Measurements from ENCODE around the gene MAP3K14.

Gene MAP3K14

DNA sequence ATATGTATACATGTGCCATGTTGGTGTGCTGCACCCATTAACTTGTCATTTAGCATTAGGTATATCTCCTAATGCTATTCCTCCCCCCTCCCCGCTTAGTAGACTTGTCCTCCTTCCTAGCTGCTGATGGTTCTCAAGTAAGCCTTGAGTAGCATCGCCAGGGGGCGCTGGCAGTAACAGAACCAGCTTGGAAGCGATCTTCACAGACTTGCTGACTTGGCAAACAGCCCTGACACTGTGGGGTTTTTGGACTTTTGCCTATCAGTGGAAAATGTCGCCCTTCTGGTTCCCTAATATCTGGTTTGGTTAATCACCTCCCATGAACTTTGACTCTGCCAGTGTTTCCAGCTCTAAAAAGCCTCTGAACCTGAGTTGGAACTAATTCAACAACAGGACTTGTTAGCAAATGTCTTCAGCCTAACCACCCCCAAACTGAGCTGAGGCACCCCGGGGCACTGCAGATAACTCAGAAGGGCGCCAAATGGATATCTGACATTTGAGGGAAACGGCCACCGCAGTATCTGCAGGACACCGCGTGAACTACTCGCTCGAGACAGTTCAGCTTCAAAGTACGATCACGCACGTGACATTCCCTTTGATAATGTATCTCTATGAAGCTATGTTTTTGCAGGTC is 39.5 kb downstream of the MAP3K14 start:
- peak; percentile 91 for DNase-seq

- DNase-seq, result no peak
Observed at GRCh38 chr17:45276031-45276430, 40.8 kb downstream of the MAP3K14 start.

- DNase-seq, result no peak
Observed at GRCh38 chr17:45274033-45274432, 42.8 kb downstream of the MAP3K14 start.

DNA sequence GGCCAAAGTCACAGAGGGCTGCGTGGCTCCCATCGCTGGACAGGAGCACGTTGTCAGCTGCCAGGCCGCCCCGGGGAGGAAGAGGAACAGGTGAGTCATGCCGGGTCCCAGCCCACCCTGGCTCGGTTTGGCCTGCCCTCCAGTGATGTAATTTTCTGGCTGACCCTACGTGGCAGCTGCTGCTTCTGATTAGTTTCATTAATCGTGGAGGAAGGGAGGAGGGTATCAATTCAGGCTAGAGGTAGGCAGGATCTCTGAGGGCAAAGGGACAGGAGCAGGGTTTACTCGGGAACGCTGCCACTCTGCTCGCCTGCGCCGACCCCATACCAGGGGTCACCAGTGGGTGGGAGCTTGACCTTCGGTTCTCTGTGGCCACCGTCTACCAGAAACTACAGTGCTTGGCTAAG is 43.3 kb downstream of the MAP3K14 start:
- no peak for DNase-seq

DNA sequence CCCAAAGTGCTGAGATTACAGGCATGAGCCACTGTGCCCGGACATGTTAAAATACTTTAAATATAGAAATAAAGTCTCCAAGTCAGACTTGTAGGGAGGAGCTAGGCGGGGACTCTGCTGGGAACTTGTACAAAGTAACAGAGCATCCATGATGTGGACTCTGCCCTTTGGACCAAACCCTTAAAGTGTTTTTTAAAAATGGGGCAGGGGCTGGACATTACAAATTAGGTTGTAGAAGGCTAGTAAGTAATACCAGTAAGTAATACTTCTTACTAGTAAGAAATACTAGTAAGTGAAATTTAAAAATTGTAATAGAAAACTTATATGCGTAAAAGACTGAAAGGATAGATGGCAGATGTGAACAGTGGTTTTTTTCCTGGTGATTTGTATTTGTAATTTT is 45.2 kb downstream of the MAP3K14 start:
- no peak for DNase-seq

GRCh38 chr17:45270828-45271418 is 45.9 kb downstream of the MAP3K14 start:
- peak; percentile 52 for DNase-seq

DNA sequence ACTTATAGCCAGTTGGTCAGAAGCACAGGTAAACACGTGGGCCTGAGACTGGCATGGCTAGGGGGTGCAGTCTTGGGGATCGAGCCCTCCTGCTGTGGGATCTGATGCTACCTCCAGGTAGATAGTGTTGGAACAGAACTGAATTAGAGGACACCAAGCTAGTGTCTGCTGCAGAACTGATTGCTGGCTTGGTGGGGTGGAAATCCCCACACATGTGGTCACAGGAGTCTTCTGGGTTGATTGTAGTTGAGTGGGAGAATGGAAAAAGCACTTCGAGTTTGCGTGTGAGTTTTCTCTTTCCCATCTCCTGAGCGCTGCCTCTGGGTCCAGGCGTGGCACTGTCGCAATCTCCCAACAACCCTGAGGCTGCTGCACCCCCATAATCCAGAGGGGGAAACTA is 46.9 kb downstream of the MAP3K14 start:
- DNase-seq, result no peak

- no peak for DNase-seq
Observed at GRCh38 chr17:45267436-45268055, 49.3 kb downstream of the MAP3K14 start.

DNA sequence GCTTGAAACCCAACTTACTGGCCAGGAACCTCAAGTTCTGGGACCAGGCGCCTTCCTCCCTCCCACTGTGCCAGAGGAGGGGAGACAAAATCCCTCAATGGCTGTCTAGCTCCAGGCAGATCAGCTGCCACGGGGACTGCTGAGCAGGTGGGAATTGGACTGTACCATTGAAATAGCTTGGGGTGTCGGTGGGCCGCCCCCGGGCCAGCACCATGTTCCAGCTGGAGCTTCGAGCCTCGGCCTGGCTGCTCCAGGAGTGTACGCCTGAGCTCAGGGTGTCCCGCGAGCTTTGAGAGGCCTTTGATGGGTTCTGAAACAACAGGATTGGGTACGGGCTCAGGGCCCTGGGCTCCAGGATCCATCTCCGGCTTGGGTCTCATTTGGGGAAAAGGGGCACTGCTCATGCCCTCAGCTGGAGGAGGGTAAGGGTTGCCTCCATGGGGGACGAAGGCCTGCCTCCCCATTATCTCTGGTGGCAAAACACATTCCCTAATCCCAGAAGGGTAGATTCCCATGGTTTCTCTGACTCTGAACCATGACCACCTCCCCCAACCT is 50.4 kb downstream of the MAP3K14 start:
- DNase-seq, result no peak

DNA sequence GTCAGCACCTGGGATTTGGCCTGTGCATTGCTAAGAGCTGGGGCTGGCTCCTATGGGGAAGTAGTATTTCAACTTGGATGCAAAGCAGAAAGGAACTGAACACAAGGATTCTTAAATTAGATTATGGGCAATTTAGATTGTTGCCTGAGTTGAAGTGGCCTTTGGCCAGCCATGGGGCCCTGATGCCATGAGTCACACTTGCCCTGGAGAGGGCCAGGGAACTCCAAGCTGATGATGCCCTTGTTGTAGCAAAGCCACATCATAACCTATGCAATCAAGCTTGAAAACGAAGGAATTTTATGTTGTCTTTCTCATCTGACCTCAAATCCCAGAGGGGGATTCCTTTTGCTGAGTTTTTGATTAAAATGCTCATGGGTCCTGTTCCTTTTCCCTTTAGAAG is 51.0 kb downstream of the MAP3K14 start:
- DNase-seq, result no peak

- no peak for DNase-seq
Observed at GRCh38 chr17:45264988-45265387, 51.8 kb downstream of the MAP3K14 start.

GRCh38 chr17:45264430-45264829 is 52.4 kb downstream of the MAP3K14 start:
- no peak for DNase-seq

GRCh38 chr17:45263477-45263860 is 53.4 kb downstream of the MAP3K14 start:
- DNase-seq, result no peak

GRCh38 chr17:45262516-45263476 is 54.0 kb downstream of the MAP3K14 start:
- no peak for DNase-seq

DNA sequence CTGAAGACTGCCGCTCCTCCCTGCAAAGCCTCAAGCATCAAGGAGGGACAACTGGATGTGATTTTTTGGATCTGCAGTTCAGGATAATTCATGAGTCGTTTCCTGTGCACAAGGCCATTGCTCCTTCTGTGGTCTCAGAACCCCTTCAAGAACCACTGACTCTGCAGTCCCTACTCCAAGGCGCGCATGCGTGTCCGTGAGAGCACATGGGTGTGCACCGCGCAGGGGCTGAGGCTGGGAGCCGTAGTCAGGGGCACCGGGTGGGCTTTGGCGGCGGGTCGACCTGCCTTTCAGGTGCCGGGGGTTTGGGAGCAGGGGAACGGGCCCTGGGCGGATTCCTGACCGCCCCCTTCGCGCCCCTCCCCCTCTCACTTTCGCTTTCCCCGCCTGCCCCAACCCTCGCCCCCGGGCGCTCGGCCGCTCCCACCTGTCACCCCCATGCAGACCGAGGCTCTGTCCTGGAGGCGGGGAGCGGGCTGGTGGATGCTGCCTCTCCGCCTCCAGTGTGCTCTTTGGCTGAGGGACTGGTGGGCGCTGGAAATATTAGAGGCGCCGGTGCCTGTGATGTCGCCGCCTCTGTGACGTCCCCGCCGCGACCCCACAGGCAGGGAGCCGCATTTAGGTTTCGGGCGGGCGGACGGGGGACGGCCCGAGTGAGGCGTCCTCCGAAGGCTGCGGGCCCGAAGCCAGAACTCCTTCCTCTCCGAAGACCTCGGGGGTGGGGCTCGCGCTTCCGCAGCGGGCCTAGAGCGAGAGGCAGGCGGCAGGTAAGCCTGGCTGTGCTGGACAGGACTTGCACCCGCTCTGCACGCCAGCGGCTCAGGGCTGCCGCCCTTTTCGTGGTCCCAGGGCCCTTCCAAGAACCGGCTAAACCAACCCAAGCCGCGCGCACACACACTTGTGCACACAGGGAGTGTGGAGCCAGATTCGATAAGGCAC is 55.0 kb downstream of the MAP3K14 start, which contains the start of gene SPATA32:
Gene SPATA32 (minus strand): TSS at position 518 of the 939 bp plus-strand sequence. CDS start 78 bp downstream, at position 440.
- peak; percentile 72 for DNase-seq

DNA sequence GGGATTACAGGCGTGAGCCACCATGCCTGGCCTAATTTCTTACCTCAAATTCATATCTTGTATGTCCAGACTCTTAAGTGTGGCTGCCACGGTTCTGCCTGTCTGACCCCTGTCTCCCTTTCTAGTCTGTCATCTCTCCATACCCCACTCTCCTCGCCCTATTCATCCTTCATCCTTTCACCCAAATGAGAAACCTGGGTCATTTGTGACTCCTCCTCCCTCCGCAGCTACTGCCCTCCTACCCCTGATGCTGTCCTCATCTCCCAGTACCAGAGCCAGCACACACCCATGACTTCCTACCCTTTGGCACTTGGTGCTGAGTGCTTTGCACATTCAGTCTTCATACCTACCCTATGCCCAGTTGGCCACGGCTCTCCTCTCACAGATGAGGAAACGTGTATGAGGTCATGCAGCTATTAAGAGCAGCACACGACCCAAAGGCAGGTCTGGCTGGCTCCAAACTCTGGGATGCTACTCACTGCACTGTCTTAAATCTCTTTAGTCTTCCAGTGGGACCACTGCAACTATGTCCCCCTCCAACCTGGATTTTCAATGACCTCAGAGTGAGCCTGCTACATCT is 56.5 kb downstream of the MAP3K14 start:
- no peak for DNase-seq

- no peak for DNase-seq
Observed at GRCh38 chr17:45258981-45259380, 57.8 kb downstream of the MAP3K14 start.

- DNase-seq, result no peak
Observed at GRCh38 chr17:45257115-45257514, 59.7 kb downstream of the MAP3K14 start.

DNA sequence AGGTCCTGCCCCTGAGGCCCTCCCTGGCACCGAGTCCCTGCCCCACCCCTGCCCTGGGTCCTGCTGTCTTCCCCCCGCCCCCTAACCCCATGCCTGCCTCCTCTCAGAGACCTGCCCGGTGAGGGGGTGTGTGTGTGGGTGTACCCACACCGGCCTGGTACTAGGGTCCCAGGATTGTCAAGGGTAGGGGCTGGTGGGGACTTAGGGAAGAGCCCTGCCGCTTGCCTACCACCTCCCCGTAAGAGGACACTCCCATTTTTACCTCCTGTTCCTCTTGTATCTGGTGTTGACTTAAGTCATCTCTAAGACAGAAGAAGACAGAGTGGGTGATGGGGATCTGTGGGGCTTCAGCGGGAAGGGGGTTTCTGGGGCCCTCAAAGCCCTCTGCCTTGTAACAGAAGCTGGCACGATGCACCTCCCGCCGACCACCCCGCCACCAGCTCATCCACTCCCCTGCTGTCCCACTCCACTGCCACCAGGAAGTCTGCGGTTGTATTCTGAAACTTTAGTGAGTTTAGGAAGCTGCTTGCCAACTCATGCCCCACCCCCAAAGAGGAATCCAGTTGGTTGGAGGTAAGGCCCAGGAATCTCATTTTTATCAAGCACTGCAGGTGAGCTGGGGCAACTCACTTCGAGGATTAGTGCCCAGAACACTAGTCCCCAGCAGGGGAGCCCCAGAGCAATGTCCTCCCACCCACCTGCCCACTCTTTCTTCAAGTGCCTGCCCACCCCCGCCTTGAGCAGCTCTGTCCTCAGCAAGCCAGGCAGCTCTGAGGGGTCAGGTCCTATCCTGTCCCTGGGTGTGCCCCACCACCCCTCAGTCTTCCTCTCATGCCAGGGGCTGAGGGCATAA is 60.5 kb downstream of the MAP3K14 start:
- DNase-seq, result no peak

DNA sequence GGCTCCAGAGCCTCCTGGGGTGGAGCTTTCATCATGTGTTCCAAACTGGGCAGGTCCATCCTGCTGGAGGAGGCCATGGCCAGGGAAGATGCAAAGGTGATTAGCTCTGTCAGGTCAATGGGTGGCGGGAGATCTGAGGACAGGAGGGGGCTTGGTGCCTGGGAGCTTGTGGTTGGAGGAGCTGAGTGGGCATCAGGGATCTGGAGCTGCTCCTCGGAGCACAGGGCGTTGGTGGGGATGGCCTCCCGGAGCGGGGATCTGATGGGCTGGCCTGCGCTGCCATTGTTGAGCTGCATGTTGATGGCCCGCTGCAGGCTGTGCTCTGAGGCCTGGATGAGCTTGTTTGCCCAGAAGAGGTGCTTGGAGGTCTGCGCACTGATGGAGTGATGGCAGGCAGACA is 61.5 kb downstream of the MAP3K14 start:
- DNase-seq, result no peak

All from activated CD4-positive, alpha-beta T cell treated with anti-CD3 and anti-CD28 coated beads, Interleukin-10, Interleukin-2, amounts not matched to agents 100 ng/mL and 50 ng/mL, durations not matched to agents 16 hours and 8 hours (primary cell).